SW480 (cell line): ENCODE measurements around the gene GUF1.
A peak's percentile ranks its signal among the peaks of the same experiment; 100 is the strongest.

Experiments
- DNase-seq: peaks from one replicate; pipeline ENCODE4 v3.0.0-alpha.2; 2016; ENCODE audit warnings: low spot score

The GUF1 gene

GRCh38 chr4:44678094-44679041 is at the start of gene GUF1:
Gene GUF1, plus strand, starts transcription at chr4:44678420. Its CDS starts 203 bp downstream, at chr4:44678623.
- peak; percentile 81 for DNase-seq

- peak; percentile 45 for DNase-seq
These were observed 48.8 kb upstream of the GUF1 start for GRCh38 chr4:44629280-44629866.

DNA sequence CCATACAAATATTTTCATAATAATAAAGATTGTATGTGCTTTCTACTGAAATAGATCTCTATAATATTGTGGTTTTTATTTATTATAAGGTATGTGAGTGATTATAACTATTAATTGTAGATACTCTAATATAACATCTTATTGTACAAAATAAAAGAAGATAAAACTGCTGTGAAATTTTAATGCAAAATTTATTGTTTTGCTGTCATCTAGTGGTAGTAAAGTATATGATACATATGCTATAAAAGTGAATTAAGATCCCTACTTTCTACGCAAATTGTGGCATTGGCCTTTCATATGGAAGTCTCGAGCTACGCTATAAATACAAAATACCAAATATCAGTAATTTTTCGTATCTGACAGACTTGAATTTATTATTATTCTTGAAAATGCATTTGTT is 46.1 kb upstream of the GUF1 start:
- no peak for DNase-seq

DNA sequence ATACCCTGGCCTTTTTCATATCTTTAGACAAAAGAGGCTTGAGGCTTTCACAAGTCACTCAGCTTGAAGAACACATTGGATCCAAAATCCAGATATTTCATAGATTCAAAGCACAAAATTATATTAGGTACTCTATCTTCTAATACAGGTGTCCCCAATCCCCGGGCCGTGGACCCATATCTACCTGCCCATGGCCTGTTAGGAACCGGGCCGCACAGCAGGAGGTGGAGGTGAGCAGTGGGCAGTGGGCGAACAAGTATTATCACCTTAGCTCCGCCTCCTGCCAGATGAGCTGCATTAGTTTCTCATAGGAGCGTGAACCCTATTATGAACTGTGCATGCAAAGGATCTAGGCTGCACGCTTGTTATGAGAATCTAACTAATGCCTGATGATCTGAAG is 45.5 kb upstream of the GUF1 start:
- DNase-seq = no peak

DNA sequence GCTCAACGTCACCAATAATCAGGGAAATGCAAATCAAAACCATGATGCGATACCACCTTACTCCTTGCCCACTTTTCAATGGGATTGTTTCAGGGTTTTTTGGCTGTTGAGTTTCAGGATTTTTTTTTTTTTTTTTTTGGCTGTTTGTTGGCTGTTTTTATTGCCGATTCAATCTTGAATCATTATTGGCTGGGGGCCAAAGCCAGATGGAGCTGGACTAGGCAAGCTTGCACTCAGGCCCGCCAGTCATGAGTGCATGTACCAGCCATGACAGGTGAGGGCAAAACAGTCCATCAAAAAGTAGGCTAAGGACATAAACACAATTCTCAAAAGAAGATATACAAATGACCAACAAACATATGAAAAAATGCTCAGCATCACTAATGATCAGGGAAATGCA is 40.1 kb upstream of the GUF1 start:
- no peak for DNase-seq

DNA sequence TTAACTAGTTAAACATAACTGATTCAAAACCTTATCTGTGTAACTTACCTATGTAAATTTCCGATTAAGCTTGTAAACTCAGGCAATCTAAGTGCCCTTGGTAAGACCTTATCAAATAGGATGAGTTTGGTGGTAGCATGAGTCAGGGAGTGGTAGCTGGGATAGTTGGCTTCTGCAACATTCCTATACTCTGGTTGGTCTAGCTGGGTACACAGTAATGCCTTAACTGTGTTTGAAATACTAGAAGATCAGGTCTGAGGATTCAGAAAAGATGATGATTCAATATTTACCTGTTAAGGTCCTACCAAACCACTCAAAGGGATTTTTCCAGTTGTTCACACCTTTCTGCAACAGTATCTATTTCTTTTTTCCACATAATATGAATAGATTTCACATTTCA is 32.1 kb upstream of the GUF1 start:
- DNase-seq = no peak

GRCh38 chr4:44651425-44651824 is 26.8 kb upstream of the GUF1 start, which contains the start of gene YIPF7:
Gene YIPF7, minus strand, starts transcription at chr4:44651625. Its CDS starts 1,525 bp downstream, at chr4:44650100.
- no peak for DNase-seq

- no peak for DNase-seq
These were observed 26.2 kb upstream of the GUF1 start for GRCh38 chr4:44652002-44652401.

DNA sequence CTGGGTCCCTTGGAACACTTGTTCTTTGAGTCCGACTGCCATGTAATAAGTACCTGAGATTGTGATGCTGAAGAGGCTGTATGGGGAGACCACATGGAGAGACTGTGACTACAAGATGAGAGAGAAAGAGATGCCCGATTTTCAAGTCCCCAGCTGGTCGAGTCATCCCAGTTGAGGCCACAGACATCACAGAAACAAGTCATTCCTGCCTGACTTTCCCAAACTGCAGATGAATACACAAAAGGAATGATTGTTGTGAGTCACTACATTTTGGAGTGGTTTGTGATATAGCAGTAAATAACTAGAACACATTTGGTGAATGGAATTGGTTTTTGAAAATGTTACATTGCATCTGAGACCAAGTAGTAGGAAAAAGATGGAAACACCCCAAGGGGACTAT is 17.8 kb upstream of the GUF1 start:
- no peak for DNase-seq

DNA sequence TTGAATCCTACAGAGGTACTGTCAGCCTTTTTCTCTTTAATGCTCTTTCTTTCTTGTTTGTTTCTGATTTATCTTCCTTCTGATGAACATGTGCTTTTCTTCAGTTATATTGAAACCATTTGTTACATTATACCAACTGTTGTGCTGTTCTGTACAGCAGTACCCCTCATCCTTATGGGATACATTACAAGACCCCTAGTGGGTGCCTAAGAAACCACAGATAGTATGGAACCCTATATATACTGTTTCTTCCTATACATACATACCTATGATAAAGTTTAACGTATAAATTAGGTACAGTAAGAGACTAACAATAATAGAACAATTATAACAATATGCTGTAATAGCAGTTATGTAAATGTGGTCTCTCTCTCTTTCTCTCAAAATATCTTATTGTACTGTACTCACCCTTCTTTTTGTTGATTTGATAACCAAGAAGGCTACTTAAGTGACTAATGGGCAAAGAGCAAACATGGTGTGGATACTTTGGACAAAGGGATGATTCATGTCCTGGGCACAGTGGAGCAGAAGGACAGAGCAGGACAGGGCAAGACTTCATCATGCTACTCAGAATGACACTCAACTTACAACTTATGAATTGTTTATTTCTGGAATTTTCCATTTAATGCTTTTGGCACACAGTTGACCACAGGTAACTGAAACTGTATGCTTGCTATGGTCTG is 16.1 kb upstream of the GUF1 start:
- no peak for DNase-seq

- DNase-seq = no peak
These were observed 15.6 kb upstream of the GUF1 start for GRCh38 chr4:44662623-44663005.

GRCh38 chr4:44663539-44664263 is 14.5 kb upstream of the GUF1 start:
- DNase-seq = no peak

DNA sequence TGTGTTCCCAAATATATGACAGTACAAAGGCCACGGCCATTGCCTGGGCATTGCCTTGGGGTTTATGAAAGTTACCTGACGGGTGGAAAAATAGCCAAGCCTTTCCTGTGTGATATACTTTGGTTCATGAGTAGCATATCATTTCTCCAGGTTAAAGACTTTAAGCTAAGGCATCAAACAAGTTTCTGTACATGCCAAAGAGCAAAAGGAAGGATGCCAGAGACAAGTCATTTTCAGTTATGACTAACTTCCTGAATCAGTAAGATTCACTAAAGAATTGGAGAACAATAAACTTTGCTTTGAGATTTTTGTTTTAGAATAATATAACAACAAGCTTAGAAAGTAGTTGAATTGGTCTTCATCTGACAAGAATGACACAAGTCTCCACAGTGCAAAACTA is 9.7 kb upstream of the GUF1 start:
- no peak for DNase-seq

- no peak for DNase-seq
These were observed 7.6 kb upstream of the GUF1 start for GRCh38 chr4:44670506-44671199.

- no peak for DNase-seq
These were observed 6.6 kb upstream of the GUF1 start for GRCh38 chr4:44671636-44672035.

DNA sequence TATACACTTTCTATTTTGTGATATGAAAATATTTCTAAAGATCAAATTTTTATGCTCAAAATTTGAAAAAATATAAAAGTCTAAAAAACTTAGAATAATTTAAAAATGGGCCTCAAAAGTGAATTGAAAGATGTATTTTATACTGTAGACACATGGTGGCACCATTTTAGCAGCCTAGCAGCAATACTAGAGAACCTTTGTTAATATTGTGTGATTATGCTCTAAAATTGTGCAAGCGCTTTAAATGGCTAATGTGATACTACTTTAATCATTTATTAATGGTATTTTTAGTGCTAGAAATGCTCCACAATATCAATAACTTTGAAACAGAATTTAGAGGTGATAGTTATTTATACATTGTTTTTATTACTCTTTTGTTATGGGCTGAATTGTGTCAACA is 3.7 kb upstream of the GUF1 start:
- no peak for DNase-seq

DNA sequence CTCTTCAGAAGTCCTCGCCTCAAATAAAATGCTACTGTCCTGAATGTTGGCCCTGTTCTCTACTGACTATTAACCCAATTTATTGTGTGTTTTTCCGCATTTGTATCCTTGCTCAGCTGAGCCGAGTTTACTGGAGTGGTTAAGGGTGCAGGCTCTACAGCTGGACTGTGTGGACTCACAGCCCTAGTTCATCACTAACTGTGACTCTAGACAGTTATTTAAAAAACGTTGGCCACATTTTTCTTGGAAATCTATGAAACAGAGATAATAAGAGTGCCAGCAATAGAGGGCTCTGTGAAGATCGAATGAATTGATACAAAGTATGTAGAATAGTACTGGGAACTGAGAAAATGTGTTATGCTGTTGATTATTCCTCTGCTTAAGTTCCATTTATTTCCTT is 2.9 kb upstream of the GUF1 start:
- no peak for DNase-seq

DNA sequence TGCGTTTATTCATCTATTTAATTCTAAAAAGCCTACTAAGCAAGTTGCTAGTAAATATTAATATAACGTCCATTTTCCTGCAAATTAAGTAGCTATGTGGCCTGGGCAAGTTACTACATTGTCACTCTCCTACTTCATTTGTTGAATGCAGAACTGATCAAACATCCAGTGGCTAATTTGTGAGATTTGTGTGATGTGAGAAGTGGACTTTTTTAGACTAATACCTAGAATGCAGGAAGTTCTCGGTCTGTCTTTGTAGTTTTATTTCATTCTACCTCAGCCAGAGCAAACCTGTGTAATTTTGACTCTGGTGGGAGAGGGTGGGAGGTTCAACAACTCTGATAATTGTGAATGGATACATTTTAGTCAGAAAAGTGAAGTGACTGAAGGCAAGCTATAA is 840 bp downstream of the GUF1 start:
- peak; percentile 1 for DNase-seq

GRCh38 chr4:44684648-44685047 is 6.4 kb downstream of the GUF1 start:
- DNase-seq = no peak

DNA sequence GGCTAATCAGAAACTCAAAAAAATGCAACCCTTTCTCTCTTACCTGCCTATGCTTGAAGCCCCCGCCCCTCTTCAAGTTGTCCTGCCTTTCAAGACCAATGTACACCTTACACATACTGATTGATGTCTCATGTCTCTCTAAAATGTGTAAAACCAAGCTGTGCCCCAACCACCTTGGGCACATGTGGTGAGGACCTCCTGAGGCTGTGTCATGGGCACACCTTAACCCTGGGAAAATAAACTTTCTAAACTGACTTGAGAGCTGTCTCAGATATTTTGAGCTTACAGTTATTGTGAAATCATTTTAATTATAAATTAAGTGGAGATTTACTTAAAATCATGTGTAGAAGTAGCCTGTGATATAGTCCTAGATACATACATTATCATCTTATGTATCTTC is 22.2 kb downstream of the GUF1 start:
- no peak for DNase-seq

- no peak for DNase-seq
These were observed 22.8 kb downstream of the GUF1 start for GRCh38 chr4:44701037-44701436.

- DNase-seq = no peak
These were observed 26.5 kb downstream of the GUF1 start for GRCh38 chr4:44704673-44705072.
